NCI-H2081 (cell line): Measurements from ENCODE around the gene RPAP3.
"Not testable (repeated sequence)": the region's sequence is repeated elsewhere in the genome, so short reads cannot be mapped to it uniquely, and the experiment has no call there.

Experiments
- DNase-seq, 2 experiments: peaks; one replicate each; lab custom pipeline; 2025; lab: John Stamatoyannopoulos, UW

RPAP3 gene

GRCh38 chr12:47672068-47672467 lies 33.8 kb downstream of the RPAP3 start:
- no peak for DNase-seq

GRCh38 chr12:47667935-47668334 lies 37.9 kb downstream of the RPAP3 start:
- not testable (repeated sequence) for DNase-seq

GRCh38 chr12:47652521-47653234 lies 53.2 kb downstream of the RPAP3 start:
- DNase-seq, result no peak

GRCh38 chr12:47651368-47652254 lies 54.2 kb downstream of the RPAP3 start:
- DNase-seq, result peak; percentile 46 to 60

GRCh38 chr12:47650469-47650868 lies 55.4 kb downstream of the RPAP3 start:
- DNase-seq, result peak in 1 of 2 experiments; percentile 5

- no peak for DNase-seq
Measured at GRCh38 chr12:47649381-47649780, 56.4 kb downstream of the RPAP3 start.

GRCh38 chr12:47648056-47648579 lies 57.7 kb downstream of the RPAP3 start:
- DNase-seq, result no peak

GRCh38 chr12:47642310-47642709 lies 63.5 kb downstream of the RPAP3 start:
- DNase-seq, result not testable (repeated sequence)

GRCh38 chr12:47636908-47637780 lies 68.7 kb downstream of the RPAP3 start:
- DNase-seq, result peak; percentile 5 to 14

- DNase-seq, result not testable (repeated sequence)
Measured at GRCh38 chr12:47635770-47636169, 70.1 kb downstream of the RPAP3 start.

- DNase-seq, result no peak
Measured at GRCh38 chr12:47634127-47634526, 71.7 kb downstream of the RPAP3 start.

- DNase-seq, result no peak
Measured at GRCh38 chr12:47621960-47622359, 83.9 kb downstream of the RPAP3 start.

GRCh38 chr12:47617476-47617875 lies 88.4 kb downstream of the RPAP3 start:
- DNase-seq, result no peak

GRCh38 chr12:47616440-47616839 lies 89.4 kb downstream of the RPAP3 start:
- DNase-seq, result no peak

GRCh38 chr12:47615711-47616110 lies 90.1 kb downstream of the RPAP3 start:
- no peak for DNase-seq

GRCh38 chr12:47614521-47614920 lies 91.3 kb downstream of the RPAP3 start:
- no peak for DNase-seq

- DNase-seq, result no peak
Measured at GRCh38 chr12:47612953-47613352, 92.9 kb downstream of the RPAP3 start.

- DNase-seq, result no peak
Measured at GRCh38 chr12:47611906-47612305, 93.9 kb downstream of the RPAP3 start.
